IPS DF 4.7 (cell line): Measurements from ENCODE around the gene POLE2.
"Not testable (repeated sequence)": the region's sequence is repeated elsewhere in the genome, so short reads cannot be mapped to it uniquely, and the experiment has no call there.

Source experiments
- DNase-seq: peaks from one replicate; pipeline ENCODE4 v3.0.0-alpha.2; 2013; ENCODE audit warnings: low spot score; ENCODE audit errors: extremely low read depth

Gene POLE2

DNA sequence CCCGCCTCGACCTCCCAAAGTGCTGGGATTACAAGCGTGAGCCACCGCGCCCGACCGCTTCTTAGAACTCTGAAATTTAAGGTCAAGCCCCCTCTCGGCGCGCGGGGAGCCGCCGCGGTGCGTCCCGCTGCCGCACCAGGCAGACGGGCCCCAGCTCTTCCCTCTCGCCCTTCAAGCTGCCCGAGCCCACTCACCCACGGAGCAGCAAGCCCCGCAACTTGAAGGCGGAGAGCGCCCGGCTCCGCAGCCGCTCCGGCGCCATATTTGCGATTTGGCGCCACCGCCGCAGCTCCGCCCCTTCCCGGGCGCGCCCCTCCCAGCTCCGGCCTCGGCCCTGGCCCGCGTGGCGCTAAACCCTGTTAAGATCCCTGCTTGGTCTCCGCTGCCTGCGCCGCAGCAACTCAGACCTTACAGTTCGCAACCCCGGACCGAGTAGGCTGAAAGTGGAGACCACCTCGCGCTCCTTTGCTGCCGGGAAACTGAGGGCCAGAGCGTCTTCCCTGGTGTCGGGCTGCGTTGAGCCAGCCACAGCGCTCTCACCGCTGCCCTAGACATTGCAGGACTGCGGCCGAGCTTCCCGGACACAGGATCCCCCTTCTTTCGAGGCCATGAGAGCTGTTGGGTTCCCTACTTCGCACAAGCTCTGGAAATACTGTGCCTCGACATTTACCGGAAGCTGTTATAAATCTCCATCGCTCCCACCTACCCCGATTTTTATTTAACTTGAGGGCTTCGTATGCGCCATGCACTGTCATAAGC lies at the start of gene POLE2:
Gene POLE2 (minus strand): TSS at position 273 of the 759 bp plus-strand sequence. CDS start 11 bp downstream, at position 262.
- no peak for DNase-seq

DNA sequence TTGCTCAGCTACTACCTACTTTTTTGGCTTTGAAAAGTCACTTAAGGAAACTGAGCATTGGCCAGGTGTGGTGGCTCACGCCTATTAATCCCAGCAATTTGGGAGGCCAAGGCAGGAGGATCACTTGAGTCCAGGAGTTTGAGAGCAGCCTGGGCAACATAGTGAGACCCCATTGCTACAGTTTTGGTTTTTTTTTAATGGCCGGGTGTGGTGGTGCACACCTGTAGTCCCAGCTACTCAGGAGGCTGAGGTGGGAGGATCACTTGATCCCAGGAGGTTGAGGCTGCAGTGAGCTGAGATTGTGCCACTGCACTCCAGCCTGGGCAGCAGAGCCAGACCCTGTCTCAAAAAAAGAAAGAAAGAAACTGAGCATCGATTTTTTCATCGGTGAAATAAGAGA lies 47.7 kb upstream of the POLE2 start:
- DNase-seq = not testable (repeated sequence)

DNA sequence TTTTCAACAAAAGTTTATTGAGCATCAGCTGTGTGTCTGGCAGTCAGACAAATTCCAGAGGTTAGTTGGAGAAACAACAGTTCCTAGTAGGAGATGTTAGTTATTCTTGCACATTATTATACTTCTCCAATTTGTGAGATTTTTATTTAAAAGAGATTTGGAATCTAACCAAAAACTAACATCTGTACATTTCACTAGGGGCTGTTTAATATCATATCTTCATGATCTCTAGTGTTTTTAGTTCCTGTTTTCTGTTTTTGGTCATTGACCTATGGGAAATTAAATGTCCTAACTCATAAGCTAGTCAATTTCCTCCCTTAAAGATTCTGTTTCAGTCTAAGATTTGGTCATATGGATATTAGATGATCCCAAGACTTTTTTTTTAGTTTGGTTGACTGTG lies 45.8 kb upstream of the POLE2 start:
- DNase-seq = no peak

GRCh38 chr14:49732896-49733295 lies 44.9 kb upstream of the POLE2 start:
- DNase-seq = no peak

DNA sequence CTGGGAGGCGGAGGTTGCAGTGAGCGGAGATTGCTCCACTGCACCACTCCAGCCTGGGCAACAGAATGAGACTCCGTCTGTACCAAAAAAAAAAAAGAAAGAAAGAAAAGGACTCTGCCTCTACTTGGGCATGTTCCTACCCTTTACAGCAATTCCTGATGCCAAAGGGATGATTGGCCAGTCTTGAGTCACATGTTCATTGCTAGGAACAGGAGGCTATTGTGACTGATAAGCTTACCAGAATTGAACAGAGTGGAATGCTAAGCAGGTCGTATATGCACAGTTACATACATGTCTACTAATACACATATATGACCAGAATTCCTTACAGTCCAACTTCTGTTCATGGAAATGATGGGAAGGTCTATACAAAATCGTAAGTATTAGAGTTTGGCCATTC lies 39.2 kb upstream of the POLE2 start:
- no peak for DNase-seq

DNA sequence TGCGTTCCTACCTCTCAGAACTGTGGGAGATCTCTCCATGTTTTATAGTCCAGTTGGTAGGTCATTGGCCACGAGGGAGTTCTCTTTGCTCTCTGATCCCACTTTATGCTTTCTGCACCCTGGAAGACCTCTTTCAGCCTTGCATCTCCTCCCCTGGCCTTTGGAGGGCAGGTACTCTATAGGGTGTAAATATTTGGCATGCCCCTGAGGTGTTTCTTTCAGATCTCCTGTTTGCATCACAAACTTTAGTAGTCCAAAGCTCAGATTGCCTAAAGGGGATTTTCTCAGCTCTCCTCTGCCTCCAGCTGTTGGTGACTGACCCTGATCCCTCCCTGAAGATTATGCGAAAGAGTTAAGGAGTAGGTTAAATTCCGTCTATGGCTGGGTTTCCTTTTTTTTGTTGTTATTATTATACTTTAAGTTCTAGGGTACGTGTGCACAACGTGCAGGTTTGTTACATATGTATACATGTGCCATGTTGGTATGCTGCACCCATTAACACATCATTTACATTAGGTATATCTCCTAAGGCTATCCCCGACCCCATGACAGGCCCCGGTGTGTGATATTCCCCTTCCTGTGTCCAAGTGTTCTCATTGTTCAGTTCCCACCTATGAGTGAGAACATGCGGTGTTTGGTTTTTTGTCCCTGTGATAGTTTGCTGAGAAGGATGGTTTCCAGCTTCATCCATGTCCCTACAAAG lies 33.9 kb upstream of the POLE2 start:
- DNase-seq = not testable (repeated sequence)

GRCh38 chr14:49720744-49721143 lies 32.7 kb upstream of the POLE2 start:
- no peak for DNase-seq

DNA sequence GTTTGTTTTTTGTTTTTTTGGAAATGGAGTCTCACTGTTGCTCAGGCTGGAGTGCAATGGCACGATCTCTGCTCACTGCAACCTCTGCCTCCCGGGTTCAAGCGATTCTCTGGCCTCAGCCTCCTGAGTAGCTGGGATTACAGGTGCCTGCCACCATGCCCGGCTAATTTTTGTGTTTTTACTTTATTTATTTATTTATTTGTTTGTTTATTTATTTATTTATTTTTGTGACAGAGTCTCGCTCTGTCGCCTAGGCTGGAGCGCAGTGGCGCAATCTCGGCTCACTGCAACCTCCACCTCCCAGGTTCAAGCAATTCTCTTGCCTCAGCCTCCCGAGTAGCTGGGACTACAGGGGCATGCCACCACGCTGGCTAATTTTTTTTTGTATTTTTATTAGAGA lies 23.0 kb upstream of the POLE2 start:
- not testable (repeated sequence) for DNase-seq

DNA sequence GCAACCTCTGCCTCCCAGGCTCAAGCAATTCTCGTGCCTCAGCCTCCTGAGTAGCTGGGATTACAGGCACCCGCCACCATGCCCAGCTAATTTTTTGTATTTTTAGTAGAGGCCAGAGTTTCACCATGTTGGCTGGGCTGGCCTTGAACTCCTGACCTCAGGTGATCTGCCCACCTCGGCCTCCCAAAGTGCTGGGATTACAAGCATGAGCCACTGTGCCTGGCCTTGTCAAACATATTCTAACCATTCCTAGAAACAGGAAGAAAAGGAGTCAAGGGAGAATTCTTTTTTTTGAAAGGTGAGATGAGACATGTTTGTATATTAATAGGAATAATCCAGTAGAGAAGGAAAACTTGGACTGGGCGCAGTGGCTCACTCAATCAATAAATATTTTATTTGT lies 16.5 kb upstream of the POLE2 start:
- DNase-seq = not testable (repeated sequence)

- DNase-seq = no peak
Observed at GRCh38 chr14:49703965-49704364, 16.0 kb upstream of the POLE2 start.

DNA sequence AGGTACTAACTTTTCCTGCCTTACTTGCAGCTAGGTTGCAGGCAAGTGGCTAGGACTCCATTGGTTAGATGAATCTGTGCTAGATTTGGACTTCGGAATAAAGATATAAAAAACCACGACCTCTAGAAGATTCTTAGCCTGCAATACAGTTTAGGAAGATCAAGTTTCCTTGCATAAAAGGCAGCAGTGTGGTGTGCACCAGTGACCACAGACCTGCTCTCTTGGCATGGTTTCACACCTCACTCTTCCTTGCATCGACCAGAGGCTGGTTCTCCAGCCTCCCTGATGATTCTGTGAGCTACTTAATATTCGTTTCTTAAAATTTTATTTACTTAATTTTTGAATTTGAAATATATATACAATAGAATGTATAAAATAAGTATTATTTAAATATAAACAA lies 14.7 kb upstream of the POLE2 start:
- no peak for DNase-seq

- DNase-seq = not testable (repeated sequence)
Observed at GRCh38 chr14:49693735-49694124, 5.7 kb upstream of the POLE2 start.

GRCh38 chr14:49692811-49693734 lies 5.1 kb upstream of the POLE2 start, which contains the start of gene KLHDC1:
Gene KLHDC1 (plus strand): TSS chr14:49693120. CDS start chr14:49693195, 75 bp downstream.
- no peak for DNase-seq

DNA sequence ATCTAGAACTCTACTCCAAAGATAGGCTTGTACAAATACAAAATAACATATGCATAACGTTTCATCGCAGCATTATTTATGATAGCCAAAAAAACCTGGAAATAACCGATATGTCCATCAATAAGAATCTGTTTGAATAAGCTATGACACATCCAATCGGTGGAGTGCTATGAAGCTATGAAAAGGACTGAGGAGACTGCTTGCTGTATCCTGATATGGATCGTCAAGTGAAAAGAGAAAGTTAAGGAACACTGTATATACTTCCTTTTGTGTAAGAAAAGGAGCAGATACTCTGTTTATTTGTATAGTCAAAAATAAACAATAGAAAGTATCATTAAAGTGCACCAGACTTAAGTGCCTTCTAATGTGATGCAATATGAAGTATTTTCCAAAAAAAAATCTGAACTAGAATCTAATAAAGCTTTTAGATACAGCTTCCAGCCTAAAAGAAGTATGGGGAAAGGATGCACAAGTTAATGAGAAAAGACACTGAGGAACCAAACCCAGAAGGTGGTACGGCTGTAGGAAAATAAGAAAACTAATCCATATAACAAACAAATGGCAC lies 4.3 kb upstream of the POLE2 start:
- DNase-seq = no peak

GRCh38 chr14:49691031-49691430 lies 3.0 kb upstream of the POLE2 start:
- no peak for DNase-seq

GRCh38 chr14:49688701-49689030 lies 652 bp upstream of the POLE2 start:
- no peak for DNase-seq

DNA sequence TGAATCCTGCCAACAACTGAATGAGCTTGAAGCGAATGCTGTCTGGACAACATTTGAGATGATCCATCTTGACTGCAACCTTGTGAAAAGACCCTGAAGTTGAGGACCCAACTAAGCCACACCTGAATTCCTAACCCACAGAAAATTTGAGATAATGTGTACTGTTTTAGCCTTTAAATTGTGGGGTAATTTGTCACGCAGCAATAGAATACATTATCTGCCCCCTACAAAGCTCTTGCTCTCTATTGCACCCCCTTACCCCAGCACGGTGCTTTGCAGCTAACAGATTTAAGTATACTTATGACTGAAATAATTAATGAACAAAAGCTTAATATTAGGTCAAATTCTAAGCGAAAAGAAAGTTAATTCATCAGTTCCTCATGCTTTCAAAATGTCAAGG lies 1.6 kb downstream of the POLE2 start:
- DNase-seq = no peak

DNA sequence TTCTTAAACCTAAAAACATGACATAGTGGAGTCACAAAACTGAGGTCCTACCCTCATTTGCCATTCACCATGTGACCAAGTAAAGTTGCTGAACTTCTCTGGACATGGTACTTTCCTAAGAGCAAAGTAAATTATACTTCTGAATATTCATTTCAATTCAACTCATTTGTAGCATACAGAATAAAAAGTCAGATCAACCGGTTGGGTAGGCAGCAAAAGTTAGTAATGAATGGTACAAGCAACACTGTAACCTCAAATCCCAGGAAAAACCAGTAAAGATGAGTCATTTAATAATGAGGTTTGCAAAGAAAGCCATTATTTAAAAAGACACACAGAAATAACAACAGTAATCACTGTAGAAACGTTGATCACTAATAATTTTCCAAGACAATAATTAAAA lies 8.7 kb downstream of the POLE2 start:
- no peak for DNase-seq

DNA sequence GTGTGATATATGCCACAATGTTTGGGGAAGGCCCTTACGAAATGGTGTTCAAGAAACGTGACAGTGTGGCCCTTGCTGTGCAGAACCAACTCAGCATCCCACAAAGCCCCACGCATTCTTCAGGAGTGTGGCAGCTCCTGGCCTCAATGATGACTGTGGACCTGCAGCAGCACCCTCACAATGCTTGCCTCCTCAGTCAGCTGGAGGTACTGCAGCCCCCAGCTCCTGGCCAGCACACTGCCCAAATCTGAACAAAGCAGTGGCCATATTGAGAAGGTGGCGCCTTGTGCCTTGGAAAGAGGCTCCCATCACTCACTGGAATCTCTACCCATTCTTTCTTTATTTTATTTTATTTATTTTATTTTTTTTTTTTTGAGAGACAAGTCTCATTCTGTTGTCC lies 10.4 kb downstream of the POLE2 start:
- no peak for DNase-seq

DNA sequence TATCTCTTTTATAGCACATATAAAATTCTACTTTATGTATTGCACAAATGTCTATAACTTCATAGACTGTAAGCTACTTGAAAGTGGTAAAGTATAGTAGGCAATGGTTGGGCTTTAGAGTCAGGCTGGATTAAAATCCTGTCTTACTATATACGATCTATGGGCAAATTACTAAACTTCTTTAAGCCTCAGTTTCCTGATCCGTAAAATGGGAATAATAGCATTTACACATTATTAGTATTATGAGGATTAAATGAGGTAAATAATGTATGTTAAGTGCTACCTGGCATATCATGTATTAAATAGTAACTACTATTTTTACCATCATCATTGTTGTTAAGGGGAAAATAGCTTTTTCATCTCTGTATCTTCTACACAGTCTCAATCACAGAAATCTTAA lies 14.4 kb downstream of the POLE2 start:
- no peak for DNase-seq

GRCh38 chr14:49670475-49670874 lies 17.5 kb downstream of the POLE2 start:
- no peak for DNase-seq
